Measurements from ENCODE around the gene CCNY. TPM values are rescaled to one million over a fixed set of nuclear protein-coding genes. Genes with fewer than 3 reads are reported as not detected.
A peak's percentile ranks its signal among the peaks of the same experiment; 100 is the strongest.

CCNY gene
- total and polyA plus RNA-seq, 9 donors, result 28.3 to 87.0 (median 60.9) TPM

- 72 to 77% (median 74%) methylated on average over 12 of the region's 12 CpGs for WGBS, 3 donors
- Histone ChIP-seq H3K4me3 (no peak overlapping the region), H3K27ac (no peak overlapping the region), H3K4me1 (ENCODE audit: insufficient read depth) (peaks cover 34% of the 10 kb centered on the region), H3K36me3 (no peaks in the 10 kb centered on the region), H3K27me3 (no peaks in the 10 kb centered on the region), H3K9me3 (no peaks in the 10 kb centered on the region)
- peak in 1 of 5 donors; percentile 31 for DNase-seq
- intact Hi-C loops (cut with DNase I), result no loop called here
- no peak for TF ChIP-seq EP300 (IDR thresholded peaks at IDR 0.05)
- TF ChIP-seq POLR2A (IDR thresholded peaks at IDR 0.05), result no peak
These were observed 117.7 kb downstream of the CCNY start for GRCh38 chr10:35453855-35454532.

GRCh38 chr10:35456153-35456720 is 119.9 kb downstream of the CCNY start:
- Histone ChIP-seq H3K4me1 (ENCODE audit: insufficient read depth) (peaks cover 21% of the 10 kb centered on the region), H3K4me3 (no peak overlapping the region), H3K36me3 (no peaks in the 10 kb centered on the region), H3K27ac (no peak overlapping the region), H3K27me3 (no peaks in the 10 kb centered on the region), H3K9me3 (no peaks in the 10 kb centered on the region)
- WGBS, 3 donors, result 92 to 95% (median 94%) methylated on average over 3 of the region's 3 CpGs
- TF ChIP-seq EP300 (IDR thresholded peaks at IDR 0.05) (no peak), CTCF (IDR thresholded peaks at IDR 0.05) (no peak), POLR2A (IDR thresholded peaks at IDR 0.05) (no peak)
- no peak for DNase-seq
- intact Hi-C loops (cut with DNase I), result no loop called here

GRCh38 chr10:35456784-35457183 is 120.5 kb downstream of the CCNY start:
- no peak overlapping the region for H3K27ac ChIP-seq
- no peaks in the 10 kb centered on the region for H3K9me3 ChIP-seq
- no peak overlapping the region for H3K4me3 ChIP-seq
- no peak for TF ChIP-seq CTCF (IDR thresholded peaks at IDR 0.05)
- TF ChIP-seq POLR2A (IDR thresholded peaks at IDR 0.05), result no peak
- TF ChIP-seq EP300 (IDR thresholded peaks at IDR 0.05), result no peak
- H3K27me3 ChIP-seq, result no peaks in the 10 kb centered on the region
- H3K36me3 ChIP-seq, result no peaks in the 10 kb centered on the region
- peaks cover 16% of the 10 kb centered on the region for H3K4me1 ChIP-seq (ENCODE audit: insufficient read depth)
- WGBS, 3 donors, result 94 to 98% (median 95%) methylated on average over 4 of the region's 4 CpGs
- no peak for DNase-seq
- intact Hi-C loops (cut with DNase I), result no loop called here

DNA sequence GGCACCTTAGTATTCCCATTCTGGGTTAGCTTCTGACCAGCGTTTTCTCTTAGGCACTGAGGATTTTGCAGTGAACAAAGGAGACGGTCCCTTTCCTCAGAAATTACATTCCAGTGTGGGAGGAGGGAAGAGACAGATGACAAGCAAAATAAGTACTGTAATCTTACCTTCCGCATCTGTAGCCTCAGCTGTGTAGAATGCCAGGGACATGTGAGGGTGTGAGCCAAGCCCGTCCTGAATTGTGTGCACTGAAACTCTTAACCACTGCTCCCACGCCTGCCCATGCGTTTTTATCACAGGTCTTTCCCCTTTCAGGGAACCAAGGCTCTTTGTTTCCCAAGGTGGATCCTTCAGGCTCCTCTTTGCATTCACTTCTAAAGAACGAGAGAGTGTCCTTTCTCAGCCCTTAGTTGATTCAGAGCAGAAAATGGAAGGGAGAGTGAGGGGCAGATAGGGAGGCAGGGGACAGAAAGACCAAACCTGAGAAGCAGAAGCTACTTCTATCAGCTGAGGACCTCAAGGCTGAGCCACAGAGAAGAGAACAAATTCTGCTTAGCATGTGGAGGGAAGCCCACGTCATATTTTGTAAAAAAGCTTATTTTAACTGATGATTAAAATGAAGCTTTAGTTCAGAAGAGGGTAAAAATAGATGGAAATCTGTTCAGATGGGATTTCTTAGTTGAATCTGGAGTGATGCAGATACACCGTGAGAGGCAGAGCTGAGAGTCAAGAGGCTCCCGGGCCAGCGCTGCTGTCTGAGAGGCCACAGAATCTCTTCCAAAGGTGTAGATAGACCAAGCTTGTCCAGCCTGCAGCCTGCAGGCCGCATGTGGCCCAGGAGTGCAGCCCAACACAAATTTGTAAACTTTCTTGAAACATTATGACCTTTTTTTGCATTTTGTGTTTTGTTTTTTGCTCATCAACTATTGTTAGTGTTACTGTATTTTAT is 122.5 kb downstream of the CCNY start:
- H3K9me3 ChIP-seq, result no peaks in the 10 kb centered on the region
- no peak overlapping the region for H3K4me3 ChIP-seq
- peaks cover 21% of the 10 kb centered on the region for H3K4me1 ChIP-seq (ENCODE audit: insufficient read depth)
- 67 to 71% (median 69%) methylated on average over 12 of the region's 12 CpGs for WGBS, 3 donors
- no peaks in the 10 kb centered on the region for H3K27me3 ChIP-seq
- intact Hi-C loops (cut with DNase I), result no loop called here
- TF ChIP-seq EP300 (IDR thresholded peaks at IDR 0.05) (no peak), POLR2A (IDR thresholded peaks at IDR 0.05) (no peak), CTCF (IDR thresholded peaks at IDR 0.05) (no peak)
- H3K27ac ChIP-seq, result no peak overlapping the region
- no peak for DNase-seq
- no peaks in the 10 kb centered on the region for H3K36me3 ChIP-seq
